D721Med (cell line): ENCODE results near the gene GPR55.

Source experiments
- DNase-seq: peaks from one replicate; pipeline ENCODE4 v3.0.0; 2011; ENCODE audit warnings: low spot score; ENCODE audit not compliant: insufficient read length
- FAIRE-seq: peaks from 2 replicates; lab custom pipeline; 2011; peaks lifted over from hg19 to GRCh38; lab: Jason Lieb, UNC
- TF ChIP-seq, protein P1 (sequence below): IDR thresholded peaks from 2 replicates; pipeline ENCODE4 v1.5.1; 2012; ENCODE audit warnings: mild to moderate bottlenecking, control low read depth; ENCODE audit not compliant: insufficient read depth; ENCODE audit errors: missing control alignments

GPR55 gene

DNA sequence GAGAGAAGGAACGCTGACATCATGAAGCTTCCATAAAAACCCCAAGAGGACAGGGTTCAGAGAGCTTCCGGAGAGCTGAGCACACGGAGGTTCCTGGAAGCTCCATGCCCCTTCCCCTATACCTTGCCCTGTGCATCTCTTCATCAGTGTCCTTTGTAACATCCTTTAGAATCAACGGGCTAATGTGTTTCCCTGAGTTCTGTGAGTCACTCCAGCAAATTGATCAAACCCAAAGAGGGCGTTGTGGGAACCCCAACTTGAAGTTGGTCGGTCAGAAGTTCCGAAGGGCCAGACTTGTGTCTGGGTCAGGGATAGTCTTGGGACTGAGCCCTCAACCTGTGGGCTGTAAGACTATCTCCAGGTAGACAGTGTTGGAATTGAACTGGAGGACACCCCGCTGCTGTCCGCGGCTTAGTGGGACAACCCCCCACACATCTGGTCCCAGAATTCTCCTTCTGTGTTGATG lies 25.9 kb upstream of the GPR55 start:
- no peak for DNase-seq
- no peak for FAIRE-seq
- TF ChIP-seq, protein P1, sequence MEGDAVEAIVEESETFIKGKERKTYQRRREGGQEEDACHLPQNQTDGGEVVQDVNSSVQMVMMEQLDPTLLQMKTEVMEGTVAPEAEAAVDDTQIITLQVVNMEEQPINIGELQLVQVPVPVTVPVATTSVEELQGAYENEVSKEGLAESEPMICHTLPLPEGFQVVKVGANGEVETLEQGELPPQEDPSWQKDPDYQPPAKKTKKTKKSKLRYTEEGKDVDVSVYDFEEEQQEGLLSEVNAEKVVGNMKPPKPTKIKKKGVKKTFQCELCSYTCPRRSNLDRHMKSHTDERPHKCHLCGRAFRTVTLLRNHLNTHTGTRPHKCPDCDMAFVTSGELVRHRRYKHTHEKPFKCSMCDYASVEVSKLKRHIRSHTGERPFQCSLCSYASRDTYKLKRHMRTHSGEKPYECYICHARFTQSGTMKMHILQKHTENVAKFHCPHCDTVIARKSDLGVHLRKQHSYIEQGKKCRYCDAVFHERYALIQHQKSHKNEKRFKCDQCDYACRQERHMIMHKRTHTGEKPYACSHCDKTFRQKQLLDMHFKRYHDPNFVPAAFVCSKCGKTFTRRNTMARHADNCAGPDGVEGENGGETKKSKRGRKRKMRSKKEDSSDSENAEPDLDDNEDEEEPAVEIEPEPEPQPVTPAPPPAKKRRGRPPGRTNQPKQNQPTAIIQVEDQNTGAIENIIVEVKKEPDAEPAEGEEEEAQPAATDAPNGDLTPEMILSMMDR = no peak

DNA sequence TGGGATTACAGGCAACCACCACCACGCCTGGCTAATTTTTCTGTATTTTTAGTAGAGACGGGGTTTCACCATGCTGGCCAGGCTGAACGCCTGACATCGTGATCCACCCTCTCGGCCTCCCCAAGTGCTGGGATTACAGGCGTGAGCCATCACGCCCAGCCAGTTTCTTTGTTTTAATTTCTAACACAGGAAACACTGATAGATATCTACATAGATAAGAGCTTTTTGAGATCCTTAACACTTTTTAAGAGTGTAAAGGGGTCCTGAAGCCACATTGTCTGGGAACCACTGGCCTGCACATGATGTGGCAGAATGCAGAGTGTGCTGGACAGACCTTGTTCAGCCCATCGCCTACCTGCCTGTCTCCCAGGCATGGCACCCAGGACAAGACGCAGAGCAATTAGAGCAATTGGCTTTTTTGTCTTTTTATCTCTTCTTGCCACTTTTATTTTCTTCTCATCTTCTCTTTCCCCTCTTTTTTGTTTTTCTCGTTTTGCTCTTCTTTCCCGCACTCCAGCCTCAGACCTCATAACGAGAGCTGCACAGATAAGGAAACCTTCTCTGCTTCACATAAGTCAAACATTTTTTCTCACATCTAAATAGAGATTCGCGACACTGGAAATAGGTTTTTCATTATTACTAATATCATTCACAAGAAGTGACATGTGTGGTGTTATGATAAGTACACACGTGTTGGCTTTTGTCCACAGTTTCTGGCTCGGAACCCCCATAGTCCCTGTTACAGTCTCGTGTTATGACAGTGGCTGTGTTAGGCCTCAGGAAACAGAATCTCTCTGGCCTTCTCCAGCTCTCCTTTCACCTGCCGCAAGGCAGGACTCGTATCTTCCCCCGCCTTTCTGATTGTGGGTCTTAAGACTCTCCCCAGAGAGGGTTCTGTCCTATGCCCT lies 25.2 kb upstream of the GPR55 start:
- no peak for DNase-seq
- FAIRE-seq = no peak
- TF ChIP-seq, protein P1 = no peak

DNA sequence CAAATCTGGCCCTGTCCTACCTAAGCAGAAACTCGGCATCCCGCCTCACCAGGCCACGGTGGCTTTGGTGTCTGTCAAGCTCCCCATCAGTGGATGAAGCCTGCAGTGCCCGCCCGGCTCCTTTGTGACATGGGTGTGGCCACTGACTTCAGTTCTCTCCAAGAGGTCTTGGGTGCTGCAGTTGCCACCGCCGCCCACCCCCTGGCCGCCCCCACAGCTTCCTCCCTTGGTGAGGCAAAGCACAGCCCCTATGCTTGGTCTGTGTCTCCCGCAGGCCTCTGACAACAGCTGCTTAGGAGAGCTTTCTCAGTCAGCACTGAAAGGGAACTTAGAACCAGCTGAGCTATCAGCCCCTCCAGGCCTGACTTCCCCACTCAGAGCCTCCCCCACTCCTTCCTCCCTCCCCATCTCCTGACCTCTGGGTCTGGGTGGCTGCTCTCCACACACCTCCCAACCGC lies 22.9 kb upstream of the GPR55 start:
- no peak for DNase-seq
- no peak for FAIRE-seq
- TF ChIP-seq, protein P1 = no peak

DNA sequence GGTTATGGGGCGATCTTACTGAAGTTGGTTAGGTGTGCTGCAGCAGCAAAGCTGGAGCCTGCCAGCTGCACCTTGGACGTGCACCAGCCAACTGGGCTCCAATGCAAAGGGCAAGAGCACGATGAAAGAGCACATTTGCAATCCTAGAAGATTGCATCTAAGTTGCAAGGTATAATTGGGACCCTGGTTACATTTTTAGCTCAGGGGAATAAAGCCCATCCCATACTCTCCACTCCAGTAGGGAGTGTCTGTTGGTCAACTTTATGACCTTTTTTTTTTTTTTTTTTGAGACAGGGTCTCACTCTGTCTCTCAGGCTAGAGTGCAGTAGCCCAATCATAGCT lies 22.2 kb upstream of the GPR55 start:
- DNase-seq (no peak), FAIRE-seq (no peak)
- TF ChIP-seq, protein P1 = no peak

GRCh38 chr2:230946429-230947234 lies 21.6 kb upstream of the GPR55 start:
- DNase-seq (no peak), FAIRE-seq (no peak)
- TF ChIP-seq, protein P1 = no peak

GRCh38 chr2:230944757-230945372 lies 19.8 kb upstream of the GPR55 start:
- TF ChIP-seq, protein P1 = no peak
- FAIRE-seq = no peak
- no peak for DNase-seq
